GM18868 (cell line): ENCODE data around the gene LAPTM5.

ENCODE experiments used
- ATAC-seq: cut with Tn5 transposase; IDR thresholded peaks from one replicate; pipeline ENCODE4 v1.9.1; 2021; ENCODE audit warnings: mild to moderate bottlenecking, moderate library complexity; ENCODE audit not compliant: unreplicated experiment

The LAPTM5 gene

DNA sequence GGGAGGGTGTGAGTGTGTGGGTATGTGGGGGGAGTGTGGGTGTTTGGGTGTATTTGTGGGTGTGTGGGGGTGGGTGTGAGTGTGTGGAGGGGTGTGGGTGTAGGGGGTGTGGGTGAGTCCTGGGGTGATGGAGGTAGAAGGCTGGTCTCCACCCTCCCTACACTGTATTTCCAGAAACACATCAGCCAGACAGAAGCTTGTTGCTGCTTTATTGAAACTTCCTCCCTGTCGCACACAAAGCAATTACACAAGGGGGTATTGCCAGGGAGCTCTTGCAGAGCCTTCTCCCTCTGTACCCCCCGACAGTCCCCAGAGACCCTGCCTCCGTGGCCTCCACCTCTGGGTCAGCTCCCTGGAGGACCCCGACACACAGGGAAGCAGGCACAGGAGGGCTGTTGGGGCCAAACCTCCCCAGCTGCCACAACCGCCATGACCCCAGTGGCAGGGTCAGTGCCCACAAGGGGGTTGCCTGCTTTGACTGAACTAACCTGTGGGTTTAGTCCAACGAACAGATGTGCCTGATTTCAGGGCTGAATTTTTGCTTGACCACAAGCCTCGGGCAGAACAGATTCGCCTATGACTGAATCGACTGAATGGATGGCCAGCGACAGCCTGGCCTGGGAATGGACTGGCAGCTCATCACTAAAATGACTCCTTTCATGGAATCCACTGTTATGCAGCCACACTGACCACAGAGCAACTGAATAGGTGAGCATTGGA lies 25.1 kb downstream of the LAPTM5 start:
- ATAC-seq, result no peak

DNA sequence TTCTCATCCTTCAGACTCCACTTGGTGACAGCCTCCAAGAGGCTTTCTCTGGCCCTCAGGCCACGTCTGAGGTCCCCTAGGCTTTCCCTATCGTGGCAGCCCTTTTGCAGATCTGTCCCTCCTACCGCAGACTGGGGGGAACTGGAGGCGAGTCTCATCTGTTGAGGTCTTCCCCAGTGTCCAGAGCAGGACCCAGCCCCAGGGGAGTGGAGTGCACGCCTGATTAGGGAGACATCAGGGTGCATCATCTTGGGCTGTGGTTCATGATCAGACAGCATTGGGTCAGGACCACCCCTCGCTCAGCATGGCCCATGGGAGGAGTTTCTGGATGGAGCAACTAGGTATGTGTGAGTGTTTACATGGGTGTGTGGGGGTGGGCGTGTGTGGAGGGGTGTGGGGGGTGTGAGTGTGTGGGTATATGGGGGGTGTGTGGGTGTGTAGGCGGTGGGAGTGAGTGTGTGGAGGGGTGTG lies 25.7 kb downstream of the LAPTM5 start:
- ATAC-seq, result no peak

DNA sequence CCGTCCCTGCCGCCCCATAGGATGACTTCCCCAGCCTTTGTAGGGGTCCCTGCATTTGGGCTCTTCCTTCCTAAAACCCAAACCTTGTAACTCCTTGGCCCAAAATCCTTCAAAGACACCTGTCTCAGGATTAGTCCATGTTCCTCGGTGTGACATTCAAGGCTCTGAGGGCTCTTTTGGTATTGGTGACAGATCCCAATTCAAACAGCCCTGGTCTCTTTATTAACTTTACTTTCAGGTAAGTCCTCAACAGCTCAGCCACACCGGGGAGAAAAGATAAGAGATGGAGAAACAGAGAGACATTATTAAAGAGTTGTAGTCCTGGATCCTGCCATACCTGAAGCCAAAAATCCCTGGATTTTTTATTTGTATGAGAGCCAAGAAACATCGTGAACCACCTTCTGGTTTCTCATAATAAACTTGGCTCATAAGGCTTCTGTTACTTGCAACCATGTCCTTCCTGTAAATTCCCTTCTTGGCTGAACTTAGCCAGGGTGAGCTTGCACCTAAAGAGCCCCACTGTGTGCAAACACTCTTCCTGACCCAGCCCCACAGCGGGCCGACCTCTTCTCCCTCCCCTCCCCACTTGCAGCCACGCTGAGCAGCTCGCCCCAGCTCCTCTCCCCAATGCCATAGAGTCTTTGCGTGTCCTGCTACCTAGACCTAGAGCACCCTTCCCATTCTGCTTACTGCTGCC lies 26.3 kb downstream of the LAPTM5 start:
- no peak for ATAC-seq

DNA sequence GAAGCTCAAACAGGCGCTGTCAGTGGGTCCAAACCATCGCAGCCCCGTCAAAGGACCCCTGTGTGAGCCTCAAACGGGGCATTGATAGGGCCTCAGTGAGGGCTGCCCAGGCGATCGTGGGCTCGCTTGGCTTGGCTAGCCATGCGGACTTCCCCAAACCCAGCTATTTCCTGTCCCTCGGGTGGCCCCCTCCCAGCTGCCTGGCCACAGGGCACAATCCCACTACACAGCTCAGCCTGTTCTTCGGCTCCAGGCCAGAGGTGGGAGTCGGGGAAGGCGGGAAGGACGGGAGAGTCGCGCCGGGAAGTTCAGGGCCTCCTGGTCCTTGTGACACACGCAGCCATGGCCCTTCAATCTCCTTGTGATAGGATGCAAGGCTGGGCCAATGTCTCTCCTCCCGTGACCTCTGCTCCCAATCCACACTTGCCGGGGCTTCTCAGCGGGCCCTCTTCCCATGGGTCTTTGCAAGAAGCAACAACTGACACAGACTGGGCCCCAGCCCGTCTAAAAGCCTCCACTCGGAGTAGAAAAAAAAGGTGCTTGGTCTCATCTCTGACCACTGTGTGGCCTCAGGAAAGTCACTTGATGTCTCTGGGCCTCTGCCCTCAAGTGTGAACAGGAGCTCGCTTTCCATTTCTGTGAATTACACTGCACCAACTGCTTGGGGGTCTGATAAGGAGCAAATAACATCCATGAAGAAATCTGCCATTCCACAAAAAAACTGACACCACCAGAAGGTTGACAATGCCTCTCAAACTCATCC lies 27.0 kb downstream of the LAPTM5 start:
- no peak for ATAC-seq

DNA sequence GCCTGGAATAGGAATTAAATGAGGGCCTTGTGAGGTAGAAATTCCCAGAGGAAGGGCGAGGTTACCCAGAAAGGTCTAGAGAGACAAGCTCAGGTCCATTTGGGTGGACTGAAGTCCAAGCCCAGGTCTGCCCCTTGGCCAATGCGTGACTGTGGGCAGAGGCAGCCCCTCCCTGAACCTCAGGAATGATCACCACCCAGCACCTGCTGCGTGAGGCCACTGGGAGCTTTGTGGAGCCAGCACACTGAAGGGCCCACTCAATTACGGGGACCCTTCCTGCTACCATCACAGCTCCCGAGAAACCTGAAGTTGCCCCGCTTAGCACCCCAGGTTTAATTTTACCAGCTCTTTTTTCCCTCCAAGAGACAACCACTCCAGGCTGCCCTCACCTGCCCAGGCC lies 27.7 kb downstream of the LAPTM5 start:
- no peak for ATAC-seq

DNA sequence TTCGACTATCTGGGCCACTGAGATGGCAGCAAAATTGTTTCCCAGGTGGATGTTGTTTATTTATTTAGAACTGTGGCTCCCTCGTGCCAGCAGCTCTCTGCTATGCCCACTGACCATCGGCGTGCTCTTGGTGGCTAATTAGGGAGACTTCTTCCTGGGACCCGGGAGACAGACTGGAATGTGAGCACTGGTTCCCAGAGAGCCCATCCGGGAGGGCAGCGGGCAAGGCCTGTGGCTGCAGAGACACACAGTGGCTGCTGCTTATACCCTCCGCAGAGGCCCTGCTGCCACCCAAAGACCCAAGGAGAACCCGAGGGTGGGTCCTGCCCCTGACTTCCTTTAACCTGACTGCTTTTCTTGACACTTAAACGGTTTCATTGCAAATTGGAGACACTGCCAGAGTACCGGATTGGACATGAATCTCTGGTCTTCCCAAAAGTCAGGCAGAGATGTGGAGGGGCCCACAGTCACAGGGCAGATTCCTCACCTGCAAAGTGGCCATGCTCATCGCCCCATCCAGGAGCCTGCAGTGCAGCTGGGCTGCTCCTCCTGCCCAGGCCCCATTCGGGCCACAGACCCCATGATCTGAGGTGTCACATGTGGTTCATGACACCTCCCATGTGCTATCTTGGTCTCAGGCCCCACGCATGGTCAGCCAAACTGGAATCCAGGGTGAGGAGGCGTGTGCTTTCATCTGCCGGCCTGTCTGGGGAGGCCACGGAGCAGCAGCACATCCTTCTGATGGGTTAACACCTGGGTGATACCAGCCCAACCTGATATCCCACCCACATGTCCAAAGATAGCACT lies 28.5 kb downstream of the LAPTM5 start:
- ATAC-seq, result no peak

DNA sequence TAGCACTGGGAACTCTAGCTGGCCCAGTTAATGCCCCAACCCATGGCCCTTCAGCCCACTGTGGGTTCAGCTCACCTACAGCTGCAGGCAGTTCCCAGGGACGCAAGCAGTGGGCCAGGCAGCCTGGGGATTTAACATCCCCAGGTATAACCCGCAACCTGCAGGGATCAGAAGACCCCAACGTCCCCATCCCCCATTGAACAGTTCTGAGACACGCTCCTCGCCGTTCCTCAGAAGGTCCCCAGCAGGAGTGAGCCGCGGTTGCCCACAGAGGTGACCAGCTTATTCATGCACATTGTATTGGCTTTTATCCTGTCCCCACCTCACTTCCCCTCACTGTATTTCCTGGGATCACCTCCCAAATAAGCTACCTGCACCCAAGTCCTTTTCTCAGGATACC lies 29.2 kb downstream of the LAPTM5 start:
- ATAC-seq, result no peak

DNA sequence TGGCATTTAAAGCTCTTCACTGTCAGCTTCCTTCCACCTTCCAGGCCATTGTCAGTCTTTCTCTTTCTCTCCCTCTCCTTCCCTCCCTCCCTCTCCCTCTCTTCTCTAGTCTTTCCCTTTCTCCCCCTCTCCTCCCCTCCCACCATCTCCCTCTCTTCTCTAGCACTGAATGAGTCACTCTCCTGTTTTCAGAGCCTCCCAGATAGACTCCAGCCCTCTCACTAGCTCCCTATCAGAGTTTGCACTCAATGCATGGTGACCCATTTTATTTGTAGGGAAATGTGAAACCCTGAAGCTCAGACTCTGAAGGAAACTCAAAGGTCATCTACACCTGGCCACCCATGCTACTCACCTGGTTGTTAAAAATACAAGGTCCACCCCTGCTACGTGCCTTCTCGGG lies 29.8 kb downstream of the LAPTM5 start:
- ATAC-seq, result no peak

DNA sequence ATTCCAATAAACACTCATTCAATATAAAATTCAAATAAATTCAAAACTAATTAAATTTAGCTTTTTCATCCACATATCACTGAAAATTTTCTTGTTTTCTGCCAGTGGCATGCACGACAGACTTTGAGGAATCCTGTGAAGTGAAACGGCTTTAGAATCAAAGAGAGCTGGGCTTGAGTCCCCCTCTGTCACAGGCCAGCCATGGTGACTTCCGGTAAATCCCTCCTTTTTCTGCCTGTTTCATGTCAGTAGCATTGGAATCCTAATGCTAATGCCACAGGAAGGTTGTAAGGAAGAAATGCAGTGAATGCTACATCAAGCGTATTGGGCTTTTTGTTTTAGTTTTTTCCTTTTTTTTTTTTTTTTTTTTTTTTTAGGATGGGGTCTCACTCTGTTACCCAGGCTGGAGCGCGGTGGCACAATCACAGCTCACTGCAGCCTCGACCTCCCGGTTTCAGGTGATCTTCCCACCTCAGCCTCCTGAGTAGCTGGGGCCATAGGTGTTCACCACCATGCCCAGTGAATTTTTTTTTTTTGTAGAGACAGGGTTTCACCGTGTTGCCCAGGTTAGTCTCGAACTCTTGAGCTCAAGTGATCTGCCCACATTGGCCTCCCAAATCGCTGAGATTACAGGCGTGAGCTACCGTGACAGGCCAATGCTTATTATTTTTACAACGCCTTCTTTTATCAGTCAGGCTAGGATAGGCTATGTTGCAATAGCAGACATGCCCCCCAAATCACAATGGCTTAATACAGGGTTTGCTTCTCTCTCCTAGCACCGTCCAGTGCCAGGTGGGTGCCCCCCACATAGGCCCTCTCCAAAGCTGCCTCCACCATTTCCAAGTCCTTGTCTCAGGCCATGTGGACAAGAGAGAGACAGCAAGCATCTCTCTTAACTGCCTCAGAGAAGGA lies 30.5 kb downstream of the LAPTM5 start:
- ATAC-seq, result no peak

DNA sequence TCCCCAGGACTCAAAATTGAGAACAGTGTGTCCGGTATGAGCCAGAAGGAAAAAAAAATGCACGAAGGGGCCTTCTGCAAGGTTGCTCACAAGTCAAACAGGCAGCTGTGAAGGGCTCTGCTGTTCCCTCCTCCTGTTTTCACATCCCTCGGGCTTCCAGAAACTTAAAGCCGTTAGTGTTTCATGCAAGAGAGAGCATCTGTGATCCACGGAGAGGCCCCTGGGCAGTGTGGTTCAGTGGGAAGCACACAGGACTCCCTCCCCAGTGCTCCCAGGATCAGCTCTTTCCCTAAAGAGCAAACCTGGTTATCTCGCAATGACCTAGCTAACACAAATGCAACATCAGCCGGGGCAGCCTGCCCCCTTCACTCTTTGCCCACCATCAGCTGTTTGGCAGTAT lies 31.3 kb downstream of the LAPTM5 start:
- no peak for ATAC-seq

DNA sequence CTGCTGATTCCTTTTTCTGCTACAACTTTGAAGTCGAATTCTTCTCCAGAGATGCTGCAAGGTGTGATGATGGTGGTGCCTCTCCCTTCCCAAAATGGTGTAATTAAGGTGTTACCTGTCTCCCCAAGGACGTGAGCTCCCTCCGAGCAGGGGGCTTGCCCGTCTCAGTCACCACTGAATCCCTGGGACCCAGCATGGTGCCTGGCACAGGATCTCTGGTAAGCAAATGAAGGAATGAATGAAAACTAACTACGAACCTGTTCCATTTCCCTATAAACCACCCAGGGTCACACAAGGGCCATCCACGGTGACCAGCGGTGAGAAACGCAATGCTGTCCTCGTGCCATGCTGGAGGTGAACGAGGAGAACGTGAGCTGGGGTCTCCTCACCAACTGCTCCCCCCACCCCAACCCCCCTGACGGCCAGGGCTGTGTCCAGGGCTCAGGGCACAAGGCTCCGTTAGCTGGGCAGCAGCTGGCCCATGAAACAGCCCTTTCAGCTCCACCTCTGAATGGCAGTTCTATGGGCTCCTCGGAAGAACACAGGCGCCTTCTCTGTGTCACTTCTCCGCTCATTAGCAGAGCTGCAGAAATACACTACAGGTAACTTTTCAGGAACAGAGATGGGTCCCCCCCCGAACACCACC lies 32.0 kb downstream of the LAPTM5 start:
- ATAC-seq, result no peak

DNA sequence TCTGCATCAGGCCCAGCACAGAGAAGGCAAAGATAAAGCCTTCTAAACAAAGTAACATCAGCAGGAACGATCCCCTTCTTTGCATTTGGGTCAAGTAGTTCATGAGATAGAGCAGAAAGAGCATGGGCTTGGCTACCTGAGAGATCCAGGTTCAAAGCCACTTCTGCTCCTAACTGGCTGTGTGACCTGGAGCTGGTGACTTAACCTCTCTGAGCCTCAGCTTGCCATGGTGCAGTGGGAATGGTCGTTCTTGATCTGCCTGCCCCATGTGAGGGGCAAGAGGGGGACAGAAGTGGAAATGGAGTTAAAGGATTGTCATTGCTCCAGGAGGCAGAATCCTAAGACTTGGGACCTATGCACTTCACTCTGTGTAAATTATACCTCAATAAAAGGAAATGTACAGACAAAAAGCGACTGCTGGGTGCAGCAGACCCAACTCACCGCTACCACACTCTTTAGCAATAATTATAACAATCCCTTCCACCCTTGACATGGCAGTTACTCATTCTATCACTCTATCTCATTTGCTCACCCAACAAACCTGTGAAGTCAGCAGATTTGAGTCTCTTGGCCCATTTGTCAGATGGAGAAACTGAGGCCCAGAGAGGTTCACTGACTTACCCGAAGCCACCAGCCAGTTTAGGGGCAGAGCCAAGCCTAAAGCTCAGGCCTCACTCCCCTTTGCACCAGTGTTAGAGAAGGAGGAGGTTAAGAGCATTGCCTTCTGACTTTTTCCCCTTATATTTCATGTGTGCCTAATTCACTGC lies 32.7 kb downstream of the LAPTM5 start:
- no peak for ATAC-seq

DNA sequence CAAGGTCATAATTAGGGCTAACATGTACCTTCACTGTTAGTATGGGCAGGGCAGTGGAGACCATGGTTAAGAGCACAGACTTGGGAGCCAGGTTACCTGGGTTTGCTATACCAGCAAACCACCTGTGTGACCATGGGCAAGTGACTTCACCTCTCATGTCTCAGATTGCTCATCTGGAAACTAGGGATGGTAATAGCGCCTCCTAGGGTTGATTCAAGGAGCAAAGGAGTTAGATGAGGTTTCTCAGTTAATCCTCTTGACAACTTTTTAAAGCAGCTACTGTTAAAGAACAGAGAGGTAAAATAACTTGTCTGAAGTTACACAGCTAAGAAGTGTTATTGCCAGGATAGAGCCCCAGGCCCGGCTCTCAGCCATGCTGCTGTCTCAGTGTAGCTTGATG lies 33.4 kb downstream of the LAPTM5 start:
- ATAC-seq, result no peak

DNA sequence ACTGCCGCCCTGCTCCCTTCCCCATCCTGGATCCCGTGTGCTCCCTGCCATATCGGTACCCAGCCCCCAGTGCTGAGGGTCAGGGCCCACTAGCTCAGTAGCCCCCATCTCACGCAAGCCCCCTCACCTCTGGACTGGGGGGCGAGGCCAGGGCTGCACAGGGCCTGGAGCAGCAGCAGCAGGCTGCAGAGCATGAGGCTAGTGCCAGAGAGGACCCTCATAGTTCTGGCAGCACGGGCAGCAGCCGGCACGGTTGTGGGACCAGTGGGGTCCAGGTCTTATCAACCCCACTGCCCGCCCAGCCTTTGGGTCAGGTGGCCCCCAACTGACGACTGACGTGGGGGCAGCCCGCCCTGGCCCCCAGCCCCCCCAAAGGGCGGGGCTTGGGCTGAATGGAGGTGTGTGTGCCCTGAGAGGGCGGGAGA lies 34.2 kb downstream of the LAPTM5 start, which contains the start of gene MATN1:
Gene MATN1 (minus strand): TSS at position 255 of the 425 bp plus-strand sequence. CDS start 34 bp downstream, at position 221.
- no peak for ATAC-seq

DNA sequence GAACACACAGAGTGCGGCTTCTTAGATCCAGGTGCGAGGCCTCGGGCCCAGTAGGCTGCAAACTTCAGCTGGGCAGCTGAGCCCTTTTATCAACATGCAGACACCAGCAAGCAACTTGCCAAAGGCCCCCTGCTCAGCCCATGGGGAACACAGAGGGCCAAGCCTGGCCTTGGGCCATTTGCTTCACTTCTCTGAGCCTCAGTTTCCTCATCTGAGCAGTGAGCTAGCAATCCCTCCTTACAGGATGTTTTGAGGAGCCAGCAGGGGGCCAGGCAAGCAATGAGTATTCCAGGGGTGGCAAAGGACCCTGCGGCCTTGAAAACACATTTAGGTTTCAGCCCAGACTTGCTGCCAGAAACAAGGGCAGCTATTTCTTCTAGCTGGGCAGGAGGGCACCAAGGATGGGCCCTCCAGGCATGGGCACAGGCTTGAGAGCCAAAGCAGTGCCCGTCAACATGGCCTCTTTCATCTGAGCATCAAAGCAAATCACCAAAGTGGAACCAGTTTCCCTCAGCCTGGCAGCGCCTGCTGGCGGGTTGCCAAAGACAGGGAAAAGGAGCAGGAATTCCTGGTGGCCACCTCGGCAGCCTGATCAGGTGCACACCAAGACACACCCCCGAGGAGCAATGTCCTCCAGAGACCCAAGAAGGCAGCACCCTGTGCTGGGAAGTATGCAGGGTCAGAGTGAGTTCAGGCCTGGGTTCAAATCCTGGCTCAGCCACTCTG lies 35.6 kb downstream of the LAPTM5 start:
- no peak for ATAC-seq

DNA sequence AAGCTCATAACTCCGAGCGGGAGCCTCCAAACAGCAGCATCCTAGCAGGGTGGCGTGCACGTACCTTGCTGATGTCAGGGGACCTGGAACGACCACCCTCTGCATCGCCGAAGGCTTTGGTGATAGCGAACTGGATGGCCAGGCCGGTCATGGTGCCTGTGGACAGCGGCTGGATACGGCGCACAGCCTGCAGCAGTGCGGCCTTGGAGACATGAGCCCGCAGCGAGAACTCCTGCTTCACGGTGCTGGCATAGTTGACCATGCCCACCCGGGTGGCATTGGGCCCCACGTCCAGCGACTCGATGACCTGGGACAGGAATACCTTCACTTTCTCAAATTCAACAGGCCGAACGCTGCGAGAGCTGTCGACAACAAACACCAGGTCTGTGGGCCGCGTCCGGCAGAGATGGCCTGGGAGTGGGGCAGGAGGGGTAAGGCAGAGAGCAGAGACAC lies 36.2 kb downstream of the LAPTM5 start:
- ATAC-seq, result no peak

DNA sequence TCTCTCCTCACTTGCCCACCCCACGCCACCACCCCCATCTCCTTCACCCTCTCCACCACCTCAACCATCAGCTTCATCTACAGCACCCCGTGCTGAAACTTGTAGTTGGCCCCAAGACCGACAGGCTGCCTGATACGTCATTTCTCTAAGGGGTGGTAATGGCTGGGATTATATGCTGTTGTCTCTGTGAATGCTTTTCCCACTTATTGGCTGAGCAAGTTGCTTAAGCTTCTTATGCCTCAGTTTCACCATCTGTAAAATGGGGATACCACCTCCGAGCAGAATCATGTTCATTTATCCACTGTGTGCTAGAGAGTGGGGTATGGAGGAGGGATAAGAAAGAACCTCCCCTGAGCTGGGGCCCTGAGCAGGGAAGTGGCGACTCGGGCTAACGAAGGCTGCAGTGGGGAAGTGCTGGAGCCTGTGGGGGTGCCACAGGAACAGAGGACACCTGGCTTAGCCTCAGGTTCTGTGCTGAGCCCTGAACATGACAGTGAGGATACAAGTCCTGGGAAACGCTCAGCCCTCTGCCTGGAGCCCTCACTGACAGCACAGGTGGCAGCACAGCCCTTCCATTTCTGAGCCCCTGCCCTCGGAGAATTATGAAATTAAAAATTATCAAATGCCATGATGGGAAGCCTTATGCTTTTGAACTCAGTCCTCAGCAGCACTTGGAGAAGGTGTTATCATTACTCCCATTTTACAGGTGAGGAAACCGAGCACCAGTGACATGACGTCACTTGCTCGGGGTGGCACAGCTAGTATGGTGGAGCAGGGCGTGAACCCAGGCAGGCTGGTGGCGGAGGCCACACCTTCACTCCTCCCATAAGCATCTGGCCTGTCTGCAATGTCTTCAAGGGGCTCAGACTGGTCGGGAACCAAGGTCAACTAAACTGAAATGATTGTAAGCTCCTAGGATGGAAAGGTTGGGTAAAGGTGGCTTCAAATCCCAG lies 37.0 kb downstream of the LAPTM5 start:
- no peak for ATAC-seq
